MM.1S (cell line): ENCODE results near the gene MFF.

ENCODE experiments used
- DNase-seq: peaks from one replicate; pipeline ENCODE4 v3.0.0-alpha.2; 2015
- H2AFZ ChIP-seq: fragments of 300-600 bp; sonication (generic); 2 replicates; pipeline ENCODE4 v1.6.0; 2016; ENCODE audit warnings: antibody characterized with exemption, low read length
- H3F3A ChIP-seq: fragments of 300-600 bp; sonication (generic); 2 replicates; pipeline ENCODE4 v1.6.1; 2016; ENCODE audit warnings: mild to moderate bottlenecking, antibody characterized with exemption, low read length, moderate library complexity, mixed read lengths; ENCODE audit not compliant: insufficient read depth
- H3K27ac ChIP-seq: fragments of 300-600 bp; sonication (generic); 2 replicates; pipeline ENCODE4 v1.5.1; 2016; ENCODE audit warnings: mild to moderate bottlenecking, low read length
- H3K27me3 ChIP-seq: fragments of 300-600 bp; sonication (generic); replicated peaks from 2 replicates; pipeline ENCODE4 v1.6.0; 2016; ENCODE audit warnings: low read length; ENCODE audit not compliant: insufficient read depth
- H3K36me3 ChIP-seq: fragments of 300-600 bp; sonication (generic); replicated peaks from 2 replicates; pipeline ENCODE4 v1.6.1; 2016; ENCODE audit warnings: mild to moderate bottlenecking, low read length, mixed read lengths; ENCODE audit not compliant: insufficient read depth
- H3K4me1 ChIP-seq: fragments of 300-600 bp; sonication (generic); 2 replicates; pipeline ENCODE4 v1.6.1; 2016; ENCODE audit warnings: low read length, mixed read lengths
- H3K4me2 ChIP-seq: fragments of 300-600 bp; sonication (generic); 2 replicates; pipeline ENCODE4 v1.6.0; 2016; ENCODE audit warnings: low read depth, low read length
- H3K4me3 ChIP-seq: fragments of 300-600 bp; sonication (generic); 2 replicates; pipeline ENCODE4 v1.5.1; 2016; ENCODE audit warnings: low read length, mixed read lengths
- H3K79me2 ChIP-seq: fragments of 300-600 bp; sonication (generic); 2 replicates; pipeline ENCODE4 v1.6.1; 2016; ENCODE audit warnings: mixed run types, low read length, mixed read lengths
- H3K9ac ChIP-seq: fragments of 300-600 bp; sonication (generic); 2 replicates; pipeline ENCODE4 v1.6.1; 2016; ENCODE audit warnings: low read length, mixed read lengths
- H3K9me2 ChIP-seq: fragments of 300-600 bp; sonication (generic); replicated peaks from 2 replicates; pipeline ENCODE4 v1.6.1; 2016; ENCODE audit warnings: mild to moderate bottlenecking, low read length, mixed read lengths; ENCODE audit not compliant: insufficient read depth
- H3K9me3 ChIP-seq: fragments of 300-600 bp; sonication (generic); replicated peaks from 2 replicates; pipeline ENCODE4 v1.6.1; 2016; ENCODE audit warnings: mild to moderate bottlenecking, low read length, mixed read lengths; ENCODE audit not compliant: insufficient read depth
- H4K20me1 ChIP-seq: fragments of 300-600 bp; sonication (generic); 2 replicates; pipeline ENCODE4 v1.6.1; 2016; ENCODE audit warnings: mild to moderate bottlenecking, low read length, moderate library complexity, mixed read lengths; ENCODE audit not compliant: insufficient read depth
- CTCF ChIP-seq: fragments of 300-600 bp; sonication (generic); IDR thresholded peaks from 2 replicates; pipeline ENCODE4 v1.5.1; 2016; ENCODE audit warnings: antibody characterized with exemption, low read length, mixed read lengths
- EZH2 ChIP-seq: fragments of 300-600 bp; sonication (generic); optimal IDR thresholded peaks from 2 replicates; pipeline ENCODE3; 2017; ENCODE audit warnings: low read depth, mild to moderate bottlenecking, antibody characterized with exemption, low read length, mixed read lengths
- EZH2phosphoT487 ChIP-seq: fragments of 300-600 bp; sonication (generic); IDR thresholded peaks from 2 replicates; pipeline ENCODE4 v1.6.1; 2018; ENCODE audit warnings: antibody characterized with exemption, low read length

Gene MFF

GRCh38 chr2:227295806-227296205 lies 29.2 kb upstream of the MFF start:
- no peak for DNase-seq
- no peak overlapping the region for H3K4me3 ChIP-seq
- no peaks in the 10 kb centered on the region for H3K27me3 ChIP-seq
- H3K9ac ChIP-seq: no peak overlapping the region
- no peak overlapping the region for H3K4me2 ChIP-seq
- no peaks in the 10 kb centered on the region for H3K79me2 ChIP-seq
- no peaks in the 10 kb centered on the region for H3K4me1 ChIP-seq
- H3K36me3 ChIP-seq: no peaks in the 10 kb centered on the region
- H3K27ac ChIP-seq: no peak overlapping the region
- no peaks in the 10 kb centered on the region for H4K20me1 ChIP-seq
- no peaks in the 10 kb centered on the region for H3K9me3 ChIP-seq
- no peaks in the 10 kb centered on the region for H3K9me2 ChIP-seq
- H3F3A ChIP-seq: no peaks in the 10 kb centered on the region
- H2AFZ ChIP-seq: no peak overlapping the region
- TF ChIP-seq EZH2: no peak
- TF ChIP-seq CTCF: no peak
- TF ChIP-seq EZH2phosphoT487: no peak

- Histone ChIP-seq H3K4me2 (no peak overlapping the region), H3K4me3 (no peak overlapping the region), H4K20me1 (no peaks in the 10 kb centered on the region), H2AFZ (no peak overlapping the region), H3K36me3 (no peaks in the 10 kb centered on the region), H3K4me1 (no peaks in the 10 kb centered on the region), H3K9me2 (no peaks in the 10 kb centered on the region), H3K27me3 (no peaks in the 10 kb centered on the region), H3K9ac (no peak overlapping the region), H3F3A (no peaks in the 10 kb centered on the region), H3K79me2 (no peaks in the 10 kb centered on the region), H3K9me3 (no peaks in the 10 kb centered on the region), H3K27ac (no peak overlapping the region)
- no peak for TF ChIP-seq EZH2phosphoT487
- no peak for TF ChIP-seq CTCF
- TF ChIP-seq EZH2: no peak
- DNase-seq: no peak
Observed at GRCh38 chr2:227296671-227297405, 28.2 kb upstream of the MFF start.

GRCh38 chr2:227301523-227301922 lies 23.5 kb upstream of the MFF start:
- no peaks in the 10 kb centered on the region for H3K9me2 ChIP-seq
- H3K27ac ChIP-seq: no peak overlapping the region
- no peaks in the 10 kb centered on the region for H3K4me1 ChIP-seq
- H3K4me2 ChIP-seq: no peak overlapping the region
- H3F3A ChIP-seq: no peaks in the 10 kb centered on the region
- H3K9me3 ChIP-seq: no peaks in the 10 kb centered on the region
- H3K79me2 ChIP-seq: no peaks in the 10 kb centered on the region
- no peak overlapping the region for H3K4me3 ChIP-seq
- TF ChIP-seq EZH2: no peak
- TF ChIP-seq EZH2phosphoT487: no peak
- TF ChIP-seq CTCF: no peak
- H3K9ac ChIP-seq: no peak overlapping the region
- DNase-seq: no peak
- no peaks in the 10 kb centered on the region for H3K36me3 ChIP-seq
- H4K20me1 ChIP-seq: no peaks in the 10 kb centered on the region
- no peak overlapping the region for H2AFZ ChIP-seq
- H3K27me3 ChIP-seq: no peaks in the 10 kb centered on the region
